ENCODE measurements around the gene DELE1.
"Not testable (repeated sequence)": the region's sequence is repeated elsewhere in the genome, so short reads cannot be mapped to it uniquely, and the experiment has no call there.

DELE1 gene

GRCh38 chr5:141919218-141920119 lies 4.2 kb upstream of the DELE1 start:
- Histone ChIP-seq H3K4ac (ENCODE audit: low read depth in 1 of 2, low read length in 2 of 2) (no peak overlapping the region), H4K91ac (ENCODE audit: low read length) (no peak overlapping the region), H2AK5ac (ENCODE audit: low read length, severe bottlenecking) (no peak overlapping the region), H3K14ac (ENCODE audit: low read length in 2 of 2) (no peak overlapping the region), H3K36me3 (ENCODE audit: control insufficient read depth in 1 of 2, insufficient read depth in 2 of 2, low read depth in 1 of 2, low read length in 2 of 2) (peaks cover 0 to 3% of the 10 kb centered on the region in 2 experiments), H2BK120ac (ENCODE audit: low read depth, low read length) (no peak overlapping the region), H3K4me2 (ENCODE audit: low read length, poor library complexity, severe bottlenecking) (no peak overlapping the region), H3K4me1 (ENCODE audit: control insufficient read depth, insufficient read depth, low read depth, low read length) (peaks cover 9% of the 10 kb centered on the region), H2BK15ac (ENCODE audit: low read depth, poor library complexity, severe bottlenecking) (no peak overlapping the region), H2AFZ (ENCODE audit: low read depth, low read length) (no peak overlapping the region), H3K9me3 (ENCODE audit: control insufficient read depth, low read length) (no peaks in the 10 kb centered on the region), H3K18ac (ENCODE audit: low read depth in 1 of 2, low read length in 2 of 2) (no peak overlapping the region), H3K79me1 (replicated peaks; ENCODE audit: low read length, poor library complexity, severe bottlenecking) (peaks cover 7% of the 10 kb centered on the region), H3K4me3 (ENCODE audit: insufficient read depth in 1 of 2, low read depth in 1 of 2, low read length in 2 of 2) (no peak overlapping the region), H2BK5ac (ENCODE audit: low read depth, low read length, poor library complexity, severe bottlenecking) (no peak overlapping the region), H3K27me3 (ENCODE audit: control insufficient read depth in 1 of 2, insufficient read depth in 1 of 2, low read length in 2 of 2) (peaks cover 0 to 34% of the 10 kb centered on the region in 2 experiments), H3K23ac (ENCODE audit: low read length in 2 of 2) (no peak overlapping the region), H3K9ac (ENCODE audit: low read length) (no peak overlapping the region), H3K27ac (ENCODE audit: low read length, poor library complexity, severe bottlenecking) (no peak overlapping the region), H4K8ac (ENCODE audit: low read length) (no peak overlapping the region), H2BK12ac (ENCODE audit: low read length in 2 of 2) (no peak overlapping the region)
- DNase-seq, result no peak
- 95% methylated on average over 8 of the region's 8 CpGs for WGBS

- Histone ChIP-seq H2BK12ac (ENCODE audit: low read length in 2 of 2) (no peak overlapping the region), H2BK15ac (ENCODE audit: low read depth, poor library complexity, severe bottlenecking) (no peak overlapping the region), H3K23ac (ENCODE audit: low read length in 2 of 2) (no peak overlapping the region), H3K9ac (ENCODE audit: low read length) (no peak overlapping the region), H3K14ac (ENCODE audit: low read length in 2 of 2) (no peak overlapping the region), H2AK5ac (ENCODE audit: low read length, severe bottlenecking) (no peak overlapping the region), H3K4me1 (ENCODE audit: control insufficient read depth, insufficient read depth, low read depth, low read length) (peaks cover 12% of the 10 kb centered on the region), H2BK5ac (ENCODE audit: low read depth, low read length, poor library complexity, severe bottlenecking) (no peak overlapping the region), H3K36me3 (ENCODE audit: control insufficient read depth in 1 of 2, insufficient read depth in 2 of 2, low read depth in 1 of 2, low read length in 2 of 2) (peaks cover 4 to 8% of the 10 kb centered on the region in 2 experiments), H3K27me3 (ENCODE audit: control insufficient read depth in 1 of 2, insufficient read depth in 1 of 2, low read length in 2 of 2) (peaks cover 0 to 22% of the 10 kb centered on the region in 2 experiments), H3K4ac (ENCODE audit: low read depth in 1 of 2, low read length in 2 of 2) (no peak overlapping the region), H3K18ac (ENCODE audit: low read depth in 1 of 2, low read length in 2 of 2) (no peak overlapping the region), H3K4me3 (ENCODE audit: insufficient read depth in 1 of 2, low read depth in 1 of 2, low read length in 2 of 2) (no peak overlapping the region), H4K91ac (ENCODE audit: low read length) (no peak overlapping the region), H2AFZ (ENCODE audit: low read depth, low read length) (no peak overlapping the region), H3K79me1 (replicated peaks; ENCODE audit: low read length, poor library complexity, severe bottlenecking) (peaks cover 11% of the 10 kb centered on the region), H3K9me3 (ENCODE audit: control insufficient read depth, low read length) (no peaks in the 10 kb centered on the region), H3K27ac (ENCODE audit: low read length, poor library complexity, severe bottlenecking) (no peak overlapping the region), H2BK120ac (ENCODE audit: low read depth, low read length) (no peak overlapping the region), H3K4me2 (ENCODE audit: low read length, poor library complexity, severe bottlenecking) (no peak overlapping the region), H4K8ac (ENCODE audit: low read length) (no peak overlapping the region)
- WGBS, result 88% methylated on average over 2 of the region's 2 CpGs
- DNase-seq, result no peak
Observed at GRCh38 chr5:141920771-141921170, 2.9 kb upstream of the DELE1 start.

DNA sequence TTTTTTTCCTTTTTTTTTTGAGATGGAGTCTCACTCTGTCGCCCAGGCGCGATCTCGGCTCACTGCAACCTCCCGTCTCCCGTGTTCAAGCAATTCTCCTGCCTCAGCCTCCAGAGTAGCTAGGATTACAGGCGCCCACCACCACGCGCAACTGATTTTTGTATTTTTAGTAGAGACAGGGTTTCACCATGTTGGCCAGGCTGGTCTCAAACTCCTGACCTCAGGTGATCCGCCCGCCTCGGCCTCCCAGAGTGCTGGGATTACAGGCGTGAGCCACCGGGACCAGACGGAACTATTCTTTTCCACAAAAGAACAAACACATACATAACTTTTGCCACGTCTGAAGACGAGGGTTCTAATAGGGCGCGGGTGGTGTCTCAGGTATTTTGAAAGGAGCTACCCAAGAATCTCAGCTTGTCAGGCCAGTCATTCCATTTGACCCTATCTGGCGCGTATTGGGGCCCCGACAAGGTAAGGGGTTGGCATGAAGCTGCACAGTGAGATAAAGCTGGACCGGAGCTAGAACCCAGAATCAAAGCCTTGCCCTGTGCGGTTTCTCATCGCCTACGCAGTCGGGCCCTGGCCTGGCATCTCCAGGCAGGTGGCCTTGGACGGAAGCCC lies 734 bp upstream of the DELE1 start:
- Histone ChIP-seq H3K4me2 (ENCODE audit: low read length, poor library complexity, severe bottlenecking) (peak overlapping the region; percentile 69), H2BK12ac (ENCODE audit: low read length in 2 of 2) (peak overlapping the region; percentile 15 to 57), H4K91ac (ENCODE audit: low read length) (peak overlapping the region; percentile 98), H2AK5ac (ENCODE audit: low read length, severe bottlenecking) (peak overlapping the region; percentile 95), H2BK5ac (ENCODE audit: low read depth, low read length, poor library complexity, severe bottlenecking) (peak overlapping the region; percentile 47), H3K18ac (ENCODE audit: low read depth in 1 of 2, low read length in 2 of 2) (peak overlapping the region; percentile 91 to 97), H3K4me3 (ENCODE audit: insufficient read depth in 1 of 2, low read depth in 1 of 2, low read length in 2 of 2) (peak overlapping the region; percentile 70 to 95), H2AFZ (ENCODE audit: low read depth, low read length) (peak overlapping the region; percentile 95), H3K36me3 (ENCODE audit: control insufficient read depth in 1 of 2, insufficient read depth in 2 of 2, low read depth in 1 of 2, low read length in 2 of 2) (peaks cover 19 to 29% of the 10 kb centered on the region in 2 experiments), H3K4me1 (ENCODE audit: control insufficient read depth, insufficient read depth, low read depth, low read length) (peaks cover 12% of the 10 kb centered on the region), H2BK15ac (ENCODE audit: low read depth, poor library complexity, severe bottlenecking) (peak overlapping the region; percentile 44), H3K14ac (ENCODE audit: low read length in 2 of 2) (peak overlapping the region in 1 of 2 experiments; percentile 72), H3K4ac (ENCODE audit: low read depth in 1 of 2, low read length in 2 of 2) (peak overlapping the region; percentile 95 to 97), H3K79me1 (replicated peaks; ENCODE audit: low read length, poor library complexity, severe bottlenecking) (peaks cover 27% of the 10 kb centered on the region), H3K23ac (ENCODE audit: low read length in 2 of 2) (peak overlapping the region in 1 of 2 experiments; percentile 50), H3K27ac (ENCODE audit: low read length, poor library complexity, severe bottlenecking) (peak overlapping the region; percentile 97), H2BK120ac (ENCODE audit: low read depth, low read length) (peak overlapping the region; percentile 76), H3K9ac (ENCODE audit: low read length) (peak overlapping the region; percentile 98), H4K8ac (ENCODE audit: low read length) (peak overlapping the region; percentile 98)
- H3K27me3 ChIP-seq (ENCODE audit: control insufficient read depth in 1 of 2, insufficient read depth in 1 of 2, low read length in 2 of 2); DNase-seq; H3K9me3 ChIP-seq (ENCODE audit: control insufficient read depth, low read length): not testable (repeated sequence)
- 78% methylated on average over 25 of the region's 28 CpGs for WGBS

DNA sequence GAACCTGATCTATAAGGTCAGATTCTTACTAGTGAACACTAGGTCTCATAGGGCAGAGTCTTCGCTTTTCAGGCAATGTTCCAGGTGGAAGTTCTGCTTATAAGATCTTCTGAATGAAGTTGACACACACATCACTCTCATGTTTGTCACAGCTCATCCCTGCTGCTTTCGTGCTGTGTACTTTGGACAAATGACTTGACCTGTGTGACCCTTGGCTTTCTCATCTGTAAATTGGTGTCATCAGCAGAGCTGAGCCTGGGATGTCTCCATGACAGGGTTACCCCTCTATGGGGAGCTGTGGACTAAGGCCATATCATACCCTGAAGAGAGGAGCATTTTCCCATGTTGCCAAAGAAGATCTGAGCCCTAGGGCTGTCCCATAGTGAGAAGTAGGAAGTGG lies 2.8 kb downstream of the DELE1 start:
- Histone ChIP-seq H4K91ac (ENCODE audit: low read length) (no peak overlapping the region), H3K9me3 (ENCODE audit: control insufficient read depth, low read length) (no peaks in the 10 kb centered on the region), H3K27ac (ENCODE audit: low read length, poor library complexity, severe bottlenecking) (no peak overlapping the region), H2AK5ac (ENCODE audit: low read length, severe bottlenecking) (no peak overlapping the region), H3K4me1 (ENCODE audit: control insufficient read depth, insufficient read depth, low read depth, low read length) (peaks cover 12% of the 10 kb centered on the region), H3K4me3 (ENCODE audit: insufficient read depth in 1 of 2, low read depth in 1 of 2, low read length in 2 of 2) (no peak overlapping the region), H3K14ac (ENCODE audit: low read length in 2 of 2) (no peak overlapping the region), H2BK15ac (ENCODE audit: low read depth, poor library complexity, severe bottlenecking) (no peak overlapping the region), H2BK120ac (ENCODE audit: low read depth, low read length) (no peak overlapping the region), H2BK5ac (ENCODE audit: low read depth, low read length, poor library complexity, severe bottlenecking) (no peak overlapping the region), H3K4me2 (ENCODE audit: low read length, poor library complexity, severe bottlenecking) (no peak overlapping the region), H3K27me3 (ENCODE audit: control insufficient read depth in 1 of 2, insufficient read depth in 1 of 2, low read length in 2 of 2) (no peaks in the 10 kb centered on the region), H4K8ac (ENCODE audit: low read length) (no peak overlapping the region), H3K9ac (ENCODE audit: low read length) (peak overlapping the region; percentile 6), H2AFZ (ENCODE audit: low read depth, low read length) (no peak overlapping the region), H3K23ac (ENCODE audit: low read length in 2 of 2) (no peak overlapping the region), H3K4ac (ENCODE audit: low read depth in 1 of 2, low read length in 2 of 2) (no peak overlapping the region), H3K18ac (ENCODE audit: low read depth in 1 of 2, low read length in 2 of 2) (no peak overlapping the region), H3K36me3 (ENCODE audit: control insufficient read depth in 1 of 2, insufficient read depth in 2 of 2, low read depth in 1 of 2, low read length in 2 of 2) (peaks cover 48 to 64% of the 10 kb centered on the region in 2 experiments), H2BK12ac (ENCODE audit: low read length in 2 of 2) (no peak overlapping the region), H3K79me1 (replicated peaks; ENCODE audit: low read length, poor library complexity, severe bottlenecking) (peaks cover 42% of the 10 kb centered on the region)
- WGBS, result 75% methylated on average over 2 of the region's 2 CpGs
- no peak for DNase-seq
